H1 (cell line): ENCODE measurements around the gene TMEM82. TPM values are rescaled to one million over a fixed set of nuclear protein-coding genes. Genes with fewer than 3 reads are reported as not detected.

ENCODE experiments used
- EP300 ChIP-seq, 2 experiments: IDR thresholded peaks; 1 replicate in 1 of 2; 2 replicates in 1 of 2; pipeline ENCODE4 v1.6.1; 2011 to 2012; ENCODE audit warnings: low read depth in 2 of 2, low read length in 2 of 2, mild to moderate bottlenecking in 2 of 2, borderline replicate concordance in 1 of 2, inconsistent platforms in 1 of 2, moderate library complexity in 1 of 2
- SRF ChIP-seq: IDR thresholded peaks from 2 replicates; pipeline ENCODE4 v1.6.1; 2011; ENCODE audit warnings: mild to moderate bottlenecking, low read depth, low read length, moderate library complexity
- SUZ12 ChIP-seq: fragments of 200-600 bp; sonication (generic); IDR thresholded peaks from 2 replicates; pipeline ENCODE4 v1.6.1; 2012; ENCODE audit warnings: mild to moderate bottlenecking, inconsistent platforms, low read length, moderate library complexity, mixed read lengths
- polyA plus RNA-seq, 7 experiments: library from polyadenylated mRNA; depleted of rRNA in 3 of 7; stranded (reverse) in 5 of 7; unstranded in 2 of 7; fragments of >200 nt in 5 of 7; fragments of 200-250 nt in 2 of 7; gene quantifications; 1 replicate in 5 of 7; 2 replicates in 1 of 7; 4 replicates in 1 of 7; pipeline versions ENCODE4 v1.2.1 to v1.2.3, GENCODE V29; 2011 to 2013; ENCODE audit warnings: missing spikeins in 2 of 7, mixed read lengths in 2 of 7
- total RNA-seq: library from RNA; stranded (reverse); fragmentation: NEBNext Ultra II Directional; extraction: Animal tissue kit (Norgen Biotek cat#: 25700); gene quantifications from 2 replicates; pipeline ENCODE4 v1.2.1, GENCODE V29; 2021

Gene TMEM82
- total and polyA plus RNA-seq, 2 of the 8 experiments (the other 6 are each of a cell fraction or from before 2014, with no cell fraction given), result 0.32 to 2.1 TPM

DNA sequence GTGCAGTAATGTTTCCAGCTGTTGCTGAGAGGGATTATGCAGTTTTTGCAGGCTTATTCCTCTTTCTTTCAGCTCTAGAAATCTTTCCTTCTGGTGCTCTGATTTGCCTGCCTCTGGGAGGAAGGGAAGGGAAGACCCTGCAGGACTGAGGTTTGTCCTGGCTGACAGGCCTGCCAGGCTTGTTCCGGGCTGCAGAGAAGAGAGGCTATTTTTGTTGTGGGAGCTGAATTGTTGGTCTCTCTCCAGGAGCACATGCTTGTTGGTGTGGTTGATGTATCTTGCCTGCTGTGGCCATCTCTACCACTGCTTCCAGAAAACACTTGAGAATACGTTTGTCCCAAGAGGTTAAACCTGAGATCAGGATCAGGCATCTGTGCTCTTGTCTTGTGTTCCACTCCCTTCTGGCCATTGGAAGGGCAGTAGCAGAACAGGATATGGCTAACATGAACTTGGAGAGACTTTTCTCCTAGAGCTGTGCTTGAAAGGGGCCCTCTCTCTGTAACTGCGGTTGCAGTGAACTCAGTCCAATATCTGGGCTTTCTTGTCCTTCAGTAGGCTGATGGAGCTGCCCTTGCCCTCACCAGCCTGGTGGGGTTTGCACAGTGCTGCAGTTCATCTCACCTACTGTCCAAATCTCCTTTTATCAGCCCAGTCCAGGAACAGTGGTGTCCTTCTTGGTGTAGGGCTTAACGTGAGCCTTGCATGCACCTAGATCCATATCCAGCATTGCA is 27.7 kb upstream of the TMEM82 start (continued):
- TF ChIP-seq SRF (no peak), EP300 (IDR thresholded peaks at IDR 0.05; ENCODE audit: borderline replicate concordance in 1 of 2, low read depth in 2 of 2, low read length in 2 of 2) (no peak), SUZ12 (no peak)
